HG03025 (cell line): ENCODE measurements around the gene SUSD1.

Experiments
- ATAC-seq: cut with Tn5 transposase; IDR thresholded peaks from one replicate; pipeline ENCODE4 v1.9.1; 2021; ENCODE audit warnings: mild to moderate bottlenecking, moderate library complexity; ENCODE audit not compliant: unreplicated experiment, low FRiP score

Gene SUSD1

DNA sequence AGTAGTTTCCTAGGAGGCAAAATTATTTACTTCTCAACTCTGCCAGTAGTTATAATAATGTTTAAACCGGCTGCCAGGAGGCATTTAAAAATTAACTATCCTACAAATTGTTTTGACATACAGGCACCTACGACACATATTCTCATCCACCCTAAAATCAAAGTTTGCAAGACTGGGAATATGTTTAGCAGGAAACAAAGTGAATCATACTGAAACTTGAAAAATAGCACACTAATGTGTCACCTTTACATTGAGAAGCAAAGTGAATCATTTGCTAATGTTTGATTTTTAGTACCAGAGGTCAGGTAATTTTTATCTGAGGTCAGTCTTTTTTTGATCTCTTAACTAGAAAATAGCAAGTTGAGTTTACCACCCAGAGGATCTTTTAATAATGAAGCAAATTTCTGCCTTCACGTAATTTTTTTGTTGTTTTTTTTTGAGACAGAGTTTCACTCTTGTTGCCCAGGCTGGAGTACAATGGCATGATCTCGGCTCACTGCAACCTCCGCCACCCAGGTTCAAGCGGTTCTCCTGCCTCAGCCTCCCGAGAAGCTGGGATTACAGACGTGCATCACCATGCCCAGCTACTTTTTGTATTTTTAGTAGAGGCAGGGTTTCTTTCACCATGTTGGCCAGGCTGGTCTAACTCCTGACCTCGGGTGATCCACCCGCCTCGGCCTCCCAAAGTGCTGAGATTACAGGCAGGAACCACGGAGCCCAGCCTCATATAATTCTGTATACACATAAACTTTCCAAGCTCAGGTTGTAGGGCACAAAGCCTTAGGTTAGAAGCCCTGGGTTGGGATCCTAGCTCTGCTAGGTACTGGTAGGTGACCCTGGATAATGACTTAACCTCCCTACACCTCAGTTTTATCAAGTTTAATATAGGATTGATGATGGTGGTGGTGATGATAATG, 154.2 kb downstream of the SUSD1 start:
- ATAC-seq, result no peak

DNA sequence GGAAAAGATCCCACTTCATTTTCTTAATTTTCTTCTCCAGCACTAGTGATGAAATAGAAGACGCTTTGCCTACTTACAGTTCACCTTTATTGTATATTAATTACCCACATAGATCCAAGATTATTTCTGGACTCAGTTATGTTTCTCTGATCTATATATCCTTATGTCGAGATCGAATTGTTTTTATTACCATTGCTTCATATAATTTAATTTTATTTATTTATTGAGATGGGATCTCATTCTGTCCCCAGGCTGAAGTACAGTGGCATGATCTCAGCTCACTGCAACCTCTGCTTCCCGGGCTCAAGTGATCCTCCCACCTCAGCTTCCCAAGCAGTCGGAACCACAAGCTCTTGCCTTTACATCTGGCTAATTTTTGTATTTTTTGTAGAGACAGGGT, 157.2 kb downstream of the SUSD1 start:
- no peak for ATAC-seq

DNA sequence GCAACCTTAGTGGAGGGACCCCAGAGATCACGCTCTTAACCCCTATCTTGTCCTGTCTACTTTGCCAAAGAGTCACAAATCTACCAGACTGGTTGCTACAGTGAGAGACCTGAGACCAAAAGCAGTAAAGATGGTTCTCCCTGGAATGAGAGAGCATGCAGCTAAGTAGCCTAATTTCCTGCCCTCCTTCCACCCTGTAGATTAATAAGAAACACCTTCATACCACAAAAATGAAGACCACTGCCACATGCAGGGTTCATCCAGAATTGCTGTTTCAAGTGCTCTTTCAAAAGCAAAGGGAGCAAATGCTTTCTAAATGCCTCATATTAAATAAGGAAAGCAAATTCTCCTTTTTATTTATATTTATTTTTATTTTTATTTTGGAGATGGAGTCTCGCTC, 159.4 kb downstream of the SUSD1 start:
- ATAC-seq, result no peak

DNA sequence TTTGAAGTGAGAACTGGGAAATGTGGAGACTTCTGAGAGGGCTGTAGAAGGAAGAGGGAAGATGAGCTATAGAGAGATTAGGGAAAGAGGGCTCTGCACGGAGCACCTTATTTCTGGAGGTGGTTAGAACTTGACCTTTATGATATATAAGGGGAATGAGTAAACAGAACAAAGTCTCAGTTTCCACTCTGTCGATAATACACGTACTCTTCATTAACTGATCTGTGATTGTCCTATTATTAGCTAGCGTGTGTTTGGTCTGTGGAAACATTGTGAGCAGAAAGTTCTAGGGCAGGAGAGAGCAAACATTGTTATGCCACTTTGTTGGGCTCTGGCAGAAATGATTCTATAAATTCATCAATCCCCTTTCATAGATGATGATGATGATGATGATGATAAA, 159.9 kb downstream of the SUSD1 start:
- ATAC-seq, result no peak

DNA sequence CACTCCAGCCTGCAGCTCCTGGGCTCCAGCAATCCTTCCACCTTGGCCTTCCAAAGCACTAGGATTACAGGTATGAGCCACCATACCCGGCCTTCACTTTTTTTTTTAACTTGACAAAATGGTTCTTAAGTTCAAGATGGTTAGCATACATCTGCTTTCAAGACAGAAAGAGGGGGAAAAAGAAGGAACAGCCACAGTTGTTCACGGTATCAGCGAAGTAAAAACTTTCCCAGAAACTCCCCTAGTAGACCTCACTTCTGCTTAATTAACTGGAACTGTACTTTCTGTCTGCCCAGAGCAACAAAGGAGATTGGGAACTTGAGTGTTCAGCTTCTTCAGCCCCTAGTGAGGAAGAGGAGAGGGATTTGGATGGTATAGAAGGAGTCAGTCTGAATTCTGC, 161.8 kb downstream of the SUSD1 start:
- no peak for ATAC-seq

DNA sequence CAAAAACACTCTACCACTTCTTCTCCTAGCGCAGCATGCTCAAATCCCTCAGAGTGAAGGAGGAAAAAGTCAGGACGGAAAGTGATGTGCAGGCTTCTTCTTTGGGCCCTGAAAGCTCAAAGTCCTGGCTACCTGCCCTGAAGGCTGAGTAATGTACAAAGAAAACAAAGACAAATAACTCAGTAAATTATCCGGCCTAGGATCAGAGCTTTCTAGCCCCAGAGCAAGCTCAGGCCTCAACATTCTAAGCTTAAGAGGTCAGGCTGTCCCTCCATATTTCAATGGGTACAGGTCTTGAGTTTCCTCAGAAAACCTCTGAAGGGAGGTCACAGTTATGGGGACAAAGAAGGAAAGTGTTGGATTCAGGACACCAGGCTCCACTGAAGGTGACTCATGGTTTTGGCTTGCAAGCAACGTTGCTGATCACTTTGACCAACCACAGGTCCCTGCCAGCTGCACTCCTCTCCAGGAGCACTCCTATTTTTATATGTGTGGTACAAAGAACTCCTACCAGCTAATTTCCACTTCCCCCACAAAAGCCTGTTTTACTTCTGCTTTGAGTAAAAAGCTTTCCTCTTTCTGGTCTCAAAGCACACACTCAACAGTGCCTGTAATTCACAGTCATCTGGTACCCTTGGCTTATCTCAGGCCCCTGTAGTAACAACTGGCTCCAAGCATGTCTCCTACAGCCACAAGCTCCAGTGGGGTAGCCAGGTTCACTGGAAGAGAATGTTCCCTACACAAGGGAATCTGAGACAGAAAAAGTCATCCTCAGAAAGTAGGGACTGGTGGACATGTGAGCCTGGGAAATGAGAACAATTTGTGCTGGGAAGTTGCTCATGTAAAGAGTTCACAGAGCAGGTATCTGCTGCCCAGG, 162.8 kb downstream of the SUSD1 start:
- peak; percentile 87 for ATAC-seq

DNA sequence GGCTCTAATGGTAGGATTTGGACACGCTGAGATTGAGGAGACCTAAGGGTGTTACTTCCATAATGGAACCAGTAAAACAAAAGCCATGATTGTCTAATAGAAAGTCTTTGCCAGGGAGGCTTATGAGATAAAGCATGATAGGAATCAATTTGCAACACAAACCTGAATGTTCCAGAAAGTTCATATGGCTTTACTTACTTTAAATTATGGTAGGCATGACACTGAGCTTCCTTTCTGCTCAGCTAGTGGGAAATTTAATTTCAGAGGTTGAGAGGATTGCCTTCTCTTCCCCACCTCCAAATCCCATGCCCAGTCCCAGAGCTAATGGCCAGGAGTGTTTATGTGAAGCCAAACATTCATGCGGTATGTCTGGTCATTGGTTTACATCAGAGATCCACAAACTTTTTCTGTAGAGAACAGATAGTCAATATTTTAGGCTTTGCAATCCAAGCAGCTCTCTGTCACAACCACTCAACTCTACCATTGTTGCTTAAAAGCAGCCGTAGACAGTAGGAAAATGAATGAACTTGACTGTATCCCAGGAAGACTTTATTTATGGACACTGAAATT, 164.0 kb downstream of the SUSD1 start:
- ATAC-seq, result no peak

DNA sequence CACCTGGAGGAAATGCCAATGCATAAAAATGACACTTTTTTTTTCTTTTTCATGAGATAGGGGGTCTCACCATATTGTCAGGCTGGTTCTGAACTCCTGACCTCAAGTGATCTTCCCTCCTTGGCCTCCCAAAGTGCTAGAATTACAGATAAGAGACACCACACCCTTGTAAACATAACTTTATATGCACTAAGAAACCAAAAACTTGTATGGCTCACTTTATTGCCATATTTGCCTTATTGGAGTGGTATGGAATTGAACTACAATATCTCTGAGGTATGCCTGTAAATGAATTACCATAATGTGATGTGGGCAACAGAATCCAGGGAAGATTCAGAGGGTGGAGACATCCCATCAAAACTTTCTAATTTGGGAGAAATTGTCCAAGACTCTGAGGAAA, 164.6 kb downstream of the SUSD1 start:
- no peak for ATAC-seq

DNA sequence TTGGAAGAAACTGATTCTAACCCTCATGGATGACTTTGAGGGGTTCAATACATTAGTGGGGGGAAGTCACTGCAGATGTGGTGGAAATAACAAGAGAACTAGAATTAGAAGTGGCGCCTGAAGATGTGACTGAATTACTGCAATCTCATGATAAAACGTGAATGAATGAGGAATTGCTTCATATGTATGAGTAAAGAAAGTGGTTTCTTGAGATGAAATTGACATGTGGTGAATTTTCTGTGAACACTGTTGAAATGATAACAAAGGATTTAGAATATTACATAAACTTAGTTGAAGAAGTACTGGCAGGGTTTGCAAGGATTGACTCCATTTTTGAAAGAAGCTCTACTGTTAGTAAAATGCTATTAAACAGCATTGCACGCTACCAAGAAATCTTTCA, 165.4 kb downstream of the SUSD1 start:
- no peak for ATAC-seq

DNA sequence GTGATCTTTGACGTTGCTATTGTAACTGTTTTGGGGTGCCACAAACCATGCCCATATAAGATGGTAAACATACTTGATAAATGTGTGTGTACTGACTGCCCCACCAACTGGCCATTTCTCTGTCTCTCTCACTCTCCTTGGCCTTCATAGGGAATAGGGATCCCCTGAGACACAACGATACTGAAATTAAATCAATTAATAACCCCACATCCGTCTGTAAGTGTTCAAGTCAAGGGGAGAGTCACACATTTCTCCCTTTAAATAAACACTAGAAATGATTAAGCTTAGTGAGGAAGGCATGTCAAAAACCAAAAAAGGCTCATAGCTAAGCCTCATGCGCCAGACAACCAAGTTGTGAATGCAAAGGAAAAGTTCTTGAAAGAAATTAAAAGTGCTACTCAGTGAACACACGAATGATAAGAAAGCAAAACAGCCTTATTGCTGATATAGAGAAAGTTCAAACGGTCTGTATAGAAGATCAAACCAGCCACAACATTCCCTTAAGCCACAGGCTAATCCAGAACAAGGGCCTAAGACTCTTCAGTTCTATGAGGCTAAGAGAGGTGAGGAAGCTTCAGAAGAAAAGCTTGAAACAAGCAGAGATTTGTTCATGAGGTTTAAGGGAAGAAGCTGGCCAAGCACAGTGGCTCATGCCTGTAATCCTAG, 167.4 kb downstream of the SUSD1 start:
- no peak for ATAC-seq

DNA sequence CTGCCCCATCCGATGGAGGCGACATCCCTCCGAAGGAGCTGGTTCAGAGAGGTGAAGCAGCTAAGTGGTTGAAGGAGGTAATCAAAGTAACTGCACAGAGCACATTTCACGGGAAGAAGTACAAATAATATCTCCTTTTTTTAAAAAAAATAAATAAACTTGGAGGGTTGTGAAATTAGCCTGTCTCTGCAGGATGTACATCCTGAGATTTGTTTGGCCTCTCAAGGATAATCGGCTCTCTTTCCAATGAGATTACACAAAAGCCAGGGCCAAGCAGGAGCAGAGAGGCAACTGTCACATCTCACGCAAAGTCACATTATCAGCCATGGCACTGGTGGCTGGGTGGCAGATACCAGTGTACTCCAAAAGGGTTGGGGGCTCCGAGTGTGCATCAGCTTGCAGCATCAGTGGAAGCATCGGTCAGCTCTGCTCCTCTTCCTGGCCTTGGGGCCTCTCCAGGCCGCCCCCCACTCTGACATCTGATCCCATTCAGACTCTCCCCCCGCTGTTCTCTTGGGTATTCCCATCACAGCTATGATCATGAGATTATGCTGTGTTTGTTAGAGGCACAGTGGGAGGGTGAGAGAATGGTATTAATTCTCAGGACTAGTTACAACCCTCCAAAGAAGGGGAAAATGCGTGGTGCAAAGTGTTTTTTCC, 168.6 kb downstream of the SUSD1 start:
- ATAC-seq, result no peak

DNA sequence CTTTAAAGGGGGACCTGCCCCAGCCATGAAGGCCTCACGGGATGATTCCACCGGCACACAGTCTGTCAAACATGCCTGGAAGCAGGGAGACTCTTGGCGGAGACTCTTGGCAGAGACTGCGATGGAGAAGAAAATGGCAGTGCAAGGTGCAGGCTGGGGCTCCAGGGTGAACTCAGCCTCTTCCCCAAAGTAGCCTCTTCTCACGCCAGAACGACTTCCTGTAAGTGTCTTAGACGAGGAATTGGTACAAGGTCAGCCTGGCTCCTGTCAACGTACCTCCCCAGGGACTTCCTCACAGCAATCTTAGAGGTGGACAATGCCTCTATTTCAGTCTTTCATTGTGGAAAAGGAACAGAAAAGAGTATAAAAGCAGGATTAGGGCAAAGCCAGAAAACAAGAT, 169.2 kb downstream of the SUSD1 start:
- no peak for ATAC-seq

DNA sequence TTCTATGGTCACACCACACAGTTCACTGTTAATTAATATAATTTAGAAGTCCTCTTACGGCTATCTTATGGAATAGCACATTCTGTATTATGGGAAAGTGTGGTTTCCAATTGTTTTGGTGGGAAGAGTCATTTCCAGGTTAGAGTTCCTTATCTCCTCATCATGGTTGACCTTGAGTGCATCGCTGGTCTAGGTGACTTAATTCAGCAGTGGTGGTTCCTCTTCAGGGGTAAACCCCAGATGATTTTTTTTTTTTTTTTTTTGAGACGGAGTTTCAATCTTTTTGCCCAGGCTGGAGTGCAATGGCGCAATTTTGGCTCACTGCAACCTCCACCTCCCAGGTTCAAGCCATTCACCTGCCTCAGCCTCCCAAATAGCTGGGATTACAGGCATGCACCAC, 171.6 kb downstream of the SUSD1 start:
- no peak for ATAC-seq

DNA sequence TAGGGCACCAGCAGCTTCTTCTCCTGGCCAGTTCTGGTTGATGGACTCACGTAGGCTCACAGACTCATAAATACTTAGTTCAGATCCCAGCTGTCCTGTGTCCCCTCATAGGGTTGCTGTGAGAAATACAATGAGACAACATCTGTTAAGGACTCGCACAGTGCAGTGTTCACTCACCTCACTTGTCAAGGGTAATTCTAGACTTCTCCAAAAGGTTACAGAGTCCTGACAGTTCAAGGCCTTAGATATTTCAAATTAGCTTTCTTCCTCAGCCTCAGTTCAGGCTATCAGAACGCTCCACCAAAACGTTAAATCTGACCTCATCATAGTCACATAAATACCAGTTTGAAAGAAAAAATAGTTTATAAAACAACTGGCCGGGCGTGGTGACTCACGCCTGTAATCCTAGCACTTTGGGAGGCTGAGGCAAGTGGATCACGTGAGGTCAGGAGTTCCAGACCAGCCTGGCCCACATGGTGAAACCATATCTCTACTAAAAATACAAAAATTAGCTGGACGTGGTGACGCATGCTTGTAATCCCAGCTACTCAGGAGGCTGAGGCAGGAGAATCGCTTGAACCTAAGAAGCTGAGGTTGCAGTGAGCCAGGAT, 172.1 kb downstream of the SUSD1 start:
- ATAC-seq, result no peak

DNA sequence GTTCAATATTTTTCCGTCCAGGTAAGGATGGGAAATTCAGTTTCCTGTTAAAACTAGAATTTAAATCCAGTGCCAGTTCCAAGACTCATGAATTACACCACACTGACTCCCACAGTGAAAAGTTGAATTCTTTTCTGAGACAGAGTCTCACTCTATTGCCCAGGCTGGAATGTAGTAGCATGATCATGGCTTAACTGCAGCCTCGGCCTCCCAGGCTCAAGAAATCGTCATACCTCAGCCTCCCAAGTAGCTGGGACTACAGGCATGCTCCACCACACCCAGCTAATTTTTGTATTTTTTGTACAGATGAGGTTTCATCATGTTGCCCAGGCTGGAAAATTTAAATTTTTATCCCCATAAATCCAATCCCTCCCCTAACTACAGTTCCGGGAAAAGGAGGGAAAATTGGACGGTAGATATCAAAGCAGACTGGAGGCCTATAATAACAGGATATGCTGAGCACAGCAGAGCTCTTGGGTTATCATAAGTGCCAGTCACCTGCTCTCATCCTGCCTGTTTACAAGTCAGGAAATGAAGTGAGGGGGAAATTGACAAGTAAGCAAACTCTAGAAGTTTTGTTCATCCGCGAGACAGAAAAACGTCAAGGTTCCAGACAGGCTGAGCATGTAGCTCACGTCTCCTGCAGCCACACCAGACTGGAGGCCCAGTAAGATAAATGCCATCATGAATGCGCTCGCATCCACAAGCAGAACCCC, 172.8 kb downstream of the SUSD1 start:
- no peak for ATAC-seq

DNA sequence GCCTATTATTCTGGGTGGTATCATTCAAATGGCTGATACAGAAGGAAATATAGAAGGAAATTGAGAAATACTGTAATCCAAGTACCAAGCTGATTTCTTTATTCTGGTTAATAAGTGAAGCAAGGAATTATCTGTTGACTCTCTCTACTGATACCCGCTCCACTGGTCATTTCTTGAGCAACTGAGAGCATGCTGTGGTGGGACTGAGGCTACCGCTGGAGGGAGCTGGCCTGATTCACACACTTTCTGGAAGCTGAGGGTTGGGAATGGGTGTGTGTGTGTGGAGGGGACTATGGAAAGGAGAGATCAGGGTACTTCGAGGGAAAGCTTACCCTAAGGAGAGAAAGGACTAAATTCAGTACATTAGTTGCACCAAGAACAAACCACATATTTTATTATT, 174.4 kb downstream of the SUSD1 start:
- ATAC-seq, result no peak

DNA sequence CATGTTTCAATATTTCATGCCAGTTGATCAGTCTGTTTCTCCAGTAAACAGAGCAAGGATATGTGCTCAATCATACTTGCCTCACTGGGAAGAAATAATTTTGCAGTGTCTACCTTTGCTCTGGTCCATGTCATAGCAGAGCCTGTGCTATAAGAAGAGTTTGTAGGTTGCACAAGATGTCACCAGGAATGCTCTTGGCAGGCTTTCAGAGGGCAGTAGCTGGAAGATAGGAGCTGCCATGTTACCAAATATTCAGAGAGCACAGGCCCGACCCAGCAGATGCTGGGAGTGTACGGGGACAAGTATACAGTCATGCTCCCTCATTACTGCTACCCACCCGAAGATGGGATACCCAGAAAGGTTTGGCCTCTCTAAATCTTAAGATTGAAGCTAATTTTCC, 175.8 kb downstream of the SUSD1 start:
- no peak for ATAC-seq

DNA sequence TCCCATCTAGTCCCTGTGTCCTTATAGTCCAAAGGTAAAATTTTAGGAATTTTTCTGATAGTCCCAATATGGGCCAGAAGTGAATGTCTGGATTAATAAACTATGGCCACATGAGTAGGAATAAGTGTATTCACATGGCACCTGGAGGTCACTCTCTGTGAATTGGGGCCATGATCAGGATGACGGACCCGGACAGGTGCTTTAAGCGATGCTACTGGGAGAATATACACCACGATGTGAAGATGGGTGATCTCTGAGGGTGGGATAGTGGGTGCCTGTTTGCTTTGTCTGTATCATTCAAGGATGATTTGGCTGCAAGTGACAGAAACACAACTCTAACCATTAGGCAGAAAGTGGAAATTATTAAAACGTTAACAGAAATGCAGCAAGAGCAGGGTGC, 177.3 kb downstream of the SUSD1 start:
- no peak for ATAC-seq

DNA sequence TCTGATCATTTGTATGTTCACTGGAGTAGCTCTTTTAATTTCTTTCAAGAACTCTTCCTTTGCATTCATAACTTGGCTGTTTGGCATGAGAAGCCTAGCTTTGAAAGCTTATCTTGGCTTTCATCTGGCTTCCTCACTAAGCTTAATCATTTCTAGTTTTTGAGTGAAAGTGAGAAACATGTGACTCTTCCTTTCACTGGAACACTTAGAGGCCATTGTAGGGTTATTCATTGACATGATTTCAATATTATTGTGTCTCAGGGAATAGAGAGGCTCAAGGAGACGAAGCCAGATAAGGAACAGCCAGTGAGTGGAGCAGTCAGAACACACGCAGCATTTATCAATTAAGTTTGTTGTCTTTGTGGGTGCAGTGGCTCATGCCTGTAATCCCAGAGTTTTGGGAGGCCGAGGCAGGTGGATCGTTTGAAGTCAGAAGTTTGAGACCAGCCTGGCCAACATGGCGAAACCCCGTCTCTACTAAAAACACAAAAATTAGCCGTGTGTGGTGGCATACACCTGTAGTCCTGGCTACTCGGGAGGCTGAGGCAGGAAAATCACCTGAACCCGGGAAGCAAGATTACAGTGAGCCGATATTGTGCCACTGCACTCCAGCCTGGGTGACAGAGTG, 180.2 kb downstream of the SUSD1 start:
- no peak for ATAC-seq
